NCI-H187 (cell line): ENCODE measurements around the gene C22orf42.
"Not testable (repeated sequence)": the region's sequence is repeated elsewhere in the genome, so short reads cannot be mapped to it uniquely, and the experiment has no call there.

Source experiments
- DNase-seq, 2 experiments: peaks; one replicate each; lab custom pipeline; 2025; lab: John Stamatoyannopoulos, UW

C22orf42 gene

DNA sequence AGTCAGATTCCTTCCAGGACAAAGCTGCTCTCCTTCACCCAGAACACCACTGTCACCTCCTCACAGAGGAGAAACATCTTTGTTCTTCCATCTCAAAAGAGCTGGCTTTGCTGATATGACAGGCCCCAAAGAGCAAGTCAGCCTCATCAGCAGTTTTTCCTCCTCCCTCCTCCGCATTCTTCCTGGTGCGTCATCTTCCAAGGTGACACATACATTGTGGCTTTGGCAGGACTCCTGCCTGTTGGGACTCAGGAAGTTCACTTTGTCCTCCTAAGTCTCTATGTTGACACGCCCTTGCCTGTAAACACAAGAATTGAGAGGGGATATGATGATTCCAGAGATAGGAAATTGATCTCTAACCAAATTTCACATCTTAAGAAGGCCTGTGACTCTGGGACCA lies 23.1 kb downstream of the C22orf42 start:
- DNase-seq = not testable (repeated sequence)

GRCh38 chr22:32134796-32135195 lies 24.3 kb downstream of the C22orf42 start:
- DNase-seq = not testable (repeated sequence)

GRCh38 chr22:32132783-32133182 lies 26.3 kb downstream of the C22orf42 start:
- DNase-seq = no peak

GRCh38 chr22:32132126-32132525 lies 27.0 kb downstream of the C22orf42 start:
- no peak for DNase-seq

GRCh38 chr22:32130464-32130863 lies 28.6 kb downstream of the C22orf42 start:
- no peak for DNase-seq

GRCh38 chr22:32127904-32128303 lies 31.2 kb downstream of the C22orf42 start:
- DNase-seq = no peak

DNA sequence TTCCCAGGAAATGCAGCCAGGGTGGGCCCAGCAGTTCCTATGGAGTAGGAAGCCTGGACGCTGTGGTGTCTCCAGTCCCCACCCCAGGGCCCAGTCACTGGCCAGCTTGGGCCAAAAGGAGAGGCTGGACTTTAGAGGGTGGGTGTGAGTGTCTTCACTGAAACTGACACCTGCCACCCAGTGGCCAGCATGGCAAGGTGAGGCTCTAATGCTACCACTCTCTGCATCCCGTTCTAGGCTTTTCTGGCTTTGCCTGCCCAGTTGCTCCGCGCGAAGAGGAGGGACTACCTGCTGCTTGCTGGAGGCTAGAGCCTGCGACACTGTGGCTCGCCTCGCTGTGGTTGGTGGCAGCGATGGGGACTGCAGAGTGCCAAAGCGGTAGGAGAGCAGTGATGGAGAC lies 35.4 kb downstream of the C22orf42 start:
- no peak for DNase-seq

DNA sequence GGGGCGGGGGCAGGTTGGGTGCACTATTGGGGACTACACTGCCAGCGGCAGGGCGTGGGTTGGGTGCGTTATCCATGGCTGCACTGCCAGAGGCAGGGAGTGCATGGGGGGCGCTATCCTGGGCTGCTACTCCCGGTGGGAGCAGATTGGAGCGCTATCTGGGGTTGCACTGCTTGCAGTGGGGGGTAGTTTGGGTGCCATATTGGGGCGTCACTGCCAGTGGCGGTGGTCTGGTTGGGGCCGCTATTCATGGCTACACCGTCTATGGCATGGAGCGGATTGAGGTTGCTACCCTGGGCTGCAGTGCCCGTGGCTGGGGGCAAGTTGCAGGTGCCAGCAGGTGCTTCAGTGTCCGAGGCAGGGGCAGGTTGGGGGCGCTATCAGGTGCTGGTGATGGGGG lies 36.2 kb downstream of the C22orf42 start:
- no peak for DNase-seq

DNA sequence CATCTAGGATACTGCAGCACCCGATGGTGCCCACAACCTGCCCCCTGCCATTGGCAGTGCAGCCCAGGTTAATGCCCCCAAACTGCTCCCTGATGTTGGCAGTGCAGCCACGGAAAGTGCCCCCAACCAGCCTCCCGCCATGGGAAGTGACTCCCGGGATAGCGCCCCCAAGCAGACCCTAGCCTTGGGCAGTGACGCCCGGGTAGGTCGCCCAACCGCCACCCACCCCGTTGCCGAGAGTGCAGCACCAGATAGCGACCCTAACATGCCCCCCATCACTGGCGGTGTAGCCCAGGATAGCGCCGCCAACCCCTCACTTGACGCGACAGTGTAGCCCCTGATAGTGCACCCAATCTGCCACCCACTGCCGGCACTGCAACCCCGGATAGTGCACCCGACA lies 38.5 kb downstream of the C22orf42 start:
- no peak for DNase-seq

- DNase-seq = no peak
Measured at GRCh38 chr22:32119568-32120235, 39.4 kb downstream of the C22orf42 start.

GRCh38 chr22:32112380-32112779 lies 46.7 kb downstream of the C22orf42 start:
- DNase-seq = no peak

GRCh38 chr22:32106930-32107329 lies 52.2 kb downstream of the C22orf42 start:
- no peak for DNase-seq

DNA sequence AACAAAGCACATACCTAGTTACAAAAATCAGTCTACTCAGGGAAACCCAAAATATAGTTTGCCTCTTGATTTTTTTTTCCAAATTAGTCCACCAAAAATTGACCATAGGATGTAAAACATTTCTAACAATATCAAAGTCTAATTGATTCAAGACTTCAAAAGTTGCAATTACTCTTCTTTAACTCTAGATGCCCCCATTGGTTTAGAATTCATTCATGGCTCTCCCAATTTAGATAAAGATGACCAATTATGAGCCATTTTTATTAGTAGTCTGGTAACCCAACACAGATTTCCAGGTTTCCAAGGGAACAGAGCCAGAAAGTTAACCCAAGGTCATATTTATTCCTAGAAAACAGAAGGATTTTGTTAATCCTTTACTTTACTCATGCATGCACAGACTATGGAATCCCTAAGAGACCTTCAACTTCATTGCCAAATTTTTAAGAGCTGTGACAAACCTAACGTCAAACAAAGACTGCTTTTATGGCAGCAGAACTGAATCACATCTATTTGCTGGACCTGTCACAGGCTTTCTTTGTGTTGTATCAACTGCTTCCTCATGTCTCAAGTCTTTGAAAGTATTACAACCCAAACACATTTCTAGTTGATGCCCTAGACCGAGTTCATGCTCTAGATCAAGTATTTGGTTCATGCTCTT lies 55.3 kb downstream of the C22orf42 start:
- no peak for DNase-seq

DNA sequence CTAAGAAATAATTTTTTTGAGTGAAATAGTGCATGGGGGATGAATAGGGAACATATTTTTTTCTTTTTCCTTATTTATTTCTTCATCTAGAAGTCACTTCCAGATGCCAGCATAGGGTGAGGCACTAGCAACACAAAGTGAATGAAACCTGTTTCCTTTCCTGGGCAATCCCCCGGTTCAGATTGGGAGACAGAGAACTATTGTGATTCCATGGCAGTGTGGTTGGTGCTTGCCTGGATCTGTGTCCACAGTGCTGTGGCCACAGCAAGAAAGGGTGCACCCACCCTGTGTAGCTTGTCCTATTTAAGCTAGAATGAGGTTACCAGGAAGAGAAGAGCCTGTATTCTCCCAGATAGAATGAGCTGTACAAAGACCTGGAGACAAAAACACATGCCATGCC lies 58.4 kb downstream of the C22orf42 start:
- DNase-seq = no peak
